Lower leg skin (tissue), 3 donors: ENCODE results near the gene NFYA.

Experiments
- POLR2A ChIP-seq, 2 donors: fragments of 450-650 bp; IDR thresholded peaks; one replicate each; pipeline ENCODE4 v1.6.1; 2016 to 2017; ENCODE audit warnings: antibody characterized with exemption in 2 of 2, mild to moderate bottlenecking in 1 of 2, moderate library complexity in 1 of 2
- TF ChIP-seq, protein P1 (sequence below), 3 donors: fragments of 450-650 bp; IDR thresholded peaks; one replicate each; pipeline ENCODE4 v1.5.1; 2016; ENCODE audit warnings: antibody characterized with exemption in 3 of 3, mild to moderate bottlenecking in 3 of 3, moderate library complexity in 2 of 3

DNA sequence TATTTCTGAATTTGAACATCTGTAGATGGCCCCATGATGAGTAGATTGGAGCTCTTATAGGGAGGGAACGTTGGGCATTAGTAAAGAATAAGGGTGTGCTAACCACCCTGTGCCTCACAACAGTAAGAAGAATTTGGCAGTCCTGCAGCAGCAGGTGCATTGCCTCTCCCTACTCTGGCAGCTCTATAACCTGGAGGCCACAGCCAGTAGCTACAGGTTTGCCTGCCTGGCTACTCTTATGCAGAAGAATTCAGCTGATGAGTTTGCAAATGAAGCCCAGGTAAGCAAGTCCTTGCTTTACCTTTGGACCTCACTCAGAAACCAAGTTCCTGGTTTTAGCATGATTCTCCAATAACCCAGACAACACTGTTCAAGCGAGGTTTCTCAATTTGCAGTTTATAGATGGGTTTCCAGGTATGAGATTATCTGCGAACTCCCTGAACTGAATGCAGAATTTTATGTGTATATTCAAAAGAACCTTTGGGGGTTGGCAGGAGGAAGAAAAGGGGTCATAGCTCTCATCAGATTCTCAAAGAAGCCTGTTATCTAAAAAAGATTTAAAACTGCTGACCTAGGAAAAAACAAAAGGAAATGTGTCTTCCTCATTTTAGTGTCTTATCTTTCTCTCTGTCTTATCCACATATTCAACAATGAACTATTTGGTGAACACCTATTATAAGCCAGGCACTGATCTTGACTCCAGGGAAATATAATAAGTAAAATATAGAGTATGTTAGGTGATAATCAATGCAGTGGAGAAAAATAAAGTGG is 62.5 kb downstream of the NFYA start:
- TF ChIP-seq, protein P1, sequence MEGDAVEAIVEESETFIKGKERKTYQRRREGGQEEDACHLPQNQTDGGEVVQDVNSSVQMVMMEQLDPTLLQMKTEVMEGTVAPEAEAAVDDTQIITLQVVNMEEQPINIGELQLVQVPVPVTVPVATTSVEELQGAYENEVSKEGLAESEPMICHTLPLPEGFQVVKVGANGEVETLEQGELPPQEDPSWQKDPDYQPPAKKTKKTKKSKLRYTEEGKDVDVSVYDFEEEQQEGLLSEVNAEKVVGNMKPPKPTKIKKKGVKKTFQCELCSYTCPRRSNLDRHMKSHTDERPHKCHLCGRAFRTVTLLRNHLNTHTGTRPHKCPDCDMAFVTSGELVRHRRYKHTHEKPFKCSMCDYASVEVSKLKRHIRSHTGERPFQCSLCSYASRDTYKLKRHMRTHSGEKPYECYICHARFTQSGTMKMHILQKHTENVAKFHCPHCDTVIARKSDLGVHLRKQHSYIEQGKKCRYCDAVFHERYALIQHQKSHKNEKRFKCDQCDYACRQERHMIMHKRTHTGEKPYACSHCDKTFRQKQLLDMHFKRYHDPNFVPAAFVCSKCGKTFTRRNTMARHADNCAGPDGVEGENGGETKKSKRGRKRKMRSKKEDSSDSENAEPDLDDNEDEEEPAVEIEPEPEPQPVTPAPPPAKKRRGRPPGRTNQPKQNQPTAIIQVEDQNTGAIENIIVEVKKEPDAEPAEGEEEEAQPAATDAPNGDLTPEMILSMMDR (IDR thresholded peaks at IDR 0.05): no peak
- TF ChIP-seq POLR2A (IDR thresholded peaks at IDR 0.05): no peak
